Naive thymus-derived CD8-positive, alpha-beta T cell (primary cell): ENCODE data around the gene TRIM41. TPM values are rescaled to one million over a fixed set of nuclear protein-coding genes. Genes with fewer than 3 reads are reported as not detected.
A peak's percentile ranks its signal among the peaks of the same experiment; 100 is the strongest.
"Not testable (repeated sequence)": the region's sequence is repeated elsewhere in the genome, so short reads cannot be mapped to it uniquely, and the experiment has no call there.

ENCODE experiments used
- ATAC-seq, 2 donors: fragments of 150-1000 bp; cut with Tn5 transposase in 1 of 2; sonication (Bioruptor Pico), chemical (Tn5 transposase) in 1 of 2; 1 replicate in 1 of 2; 2 replicates in 1 of 2; pipeline ENCODE4 v1.10.0; 2021; ENCODE audit warnings: mild to moderate bottlenecking in 2 of 2, moderate library complexity in 2 of 2
- POLR2A ChIA-PET: fragments of 350-600 bp; sonication (Branson Sonifier 250); formaldehyde crosslinking; loops from one replicate; lab custom pipeline; 2021; ENCODE audit warnings: antibody characterized with exemption; lab: Charles Lee
- DNase-seq, 10 donors: peaks; one replicate each; pipeline versions ENCODE4 v3.0.0 to v3.0.0-alpha.2; 2020 to 2022
- H3K27ac Mint-ChIP-seq, 10 donors: one replicate each; pipeline ENCODE4 v1.8.0; 2020 to 2022; ENCODE audit warnings: mild to moderate bottlenecking in 10 of 10, mixed read lengths in 10 of 10, moderate library complexity in 4 of 10, inconsistent platforms in 1 of 10
- H3K27me3 Mint-ChIP-seq, 5 donors: one replicate each; pipeline ENCODE4 v1.8.0; 2021 to 2022; ENCODE audit warnings: mixed read lengths in 5 of 5
- H3K36me3 Mint-ChIP-seq, 3 donors: one replicate each; pipeline ENCODE4 v1.8.0; 2020 to 2022; ENCODE audit warnings: mixed read lengths in 3 of 3, mild to moderate bottlenecking in 2 of 3, inconsistent platforms in 1 of 3
- H3K4me1 Mint-ChIP-seq, 4 donors: one replicate each; pipeline ENCODE4 v1.8.0; 2021 to 2022; ENCODE audit warnings: mixed read lengths in 4 of 4
- H3K4me3 Mint-ChIP-seq, 10 donors: one replicate each; pipeline ENCODE4 v1.8.0; 2020 to 2022; ENCODE audit warnings: mild to moderate bottlenecking in 10 of 10, mixed read lengths in 10 of 10, moderate library complexity in 6 of 10, inconsistent platforms in 1 of 10
- H3K9me3 Mint-ChIP-seq, 9 donors: one replicate each; pipeline ENCODE4 v1.8.0; 2020 to 2022; ENCODE audit warnings: mixed read lengths in 9 of 9, mild to moderate bottlenecking in 3 of 9, inconsistent platforms in 1 of 9, moderate library complexity in 1 of 9
- microRNA-seq: library from miRNA; unstranded; fragments of <30 nt; microRNA quantifications from one replicate; pipeline ENCODE4 v1.2.0, GENCODE V29; 2022; ENCODE audit warnings: borderline microRNAs expressed
- polyA plus RNA-seq, 3 donors: library from polyadenylated mRNA; unstranded; fragments of 300-500 nt; fragmentation: Illumina TruSeq; gene quantifications; one replicate each; pipeline ENCODE4 v1.2.3, GENCODE V29; 2021
- total RNA-seq, 8 experiments: library from RNA in 2 of 8; stranded (reverse) in 2 of 8; gene quantifications; one replicate each; pipeline ENCODE4 v1.2.3 and lab custom pipeline; 2021 to 2026

Gene TRIM41
- total and polyA plus RNA-seq, 5 experiments from 2014 or later, result 1.1 to 40.7 (median 2.6) TPM

DNA sequence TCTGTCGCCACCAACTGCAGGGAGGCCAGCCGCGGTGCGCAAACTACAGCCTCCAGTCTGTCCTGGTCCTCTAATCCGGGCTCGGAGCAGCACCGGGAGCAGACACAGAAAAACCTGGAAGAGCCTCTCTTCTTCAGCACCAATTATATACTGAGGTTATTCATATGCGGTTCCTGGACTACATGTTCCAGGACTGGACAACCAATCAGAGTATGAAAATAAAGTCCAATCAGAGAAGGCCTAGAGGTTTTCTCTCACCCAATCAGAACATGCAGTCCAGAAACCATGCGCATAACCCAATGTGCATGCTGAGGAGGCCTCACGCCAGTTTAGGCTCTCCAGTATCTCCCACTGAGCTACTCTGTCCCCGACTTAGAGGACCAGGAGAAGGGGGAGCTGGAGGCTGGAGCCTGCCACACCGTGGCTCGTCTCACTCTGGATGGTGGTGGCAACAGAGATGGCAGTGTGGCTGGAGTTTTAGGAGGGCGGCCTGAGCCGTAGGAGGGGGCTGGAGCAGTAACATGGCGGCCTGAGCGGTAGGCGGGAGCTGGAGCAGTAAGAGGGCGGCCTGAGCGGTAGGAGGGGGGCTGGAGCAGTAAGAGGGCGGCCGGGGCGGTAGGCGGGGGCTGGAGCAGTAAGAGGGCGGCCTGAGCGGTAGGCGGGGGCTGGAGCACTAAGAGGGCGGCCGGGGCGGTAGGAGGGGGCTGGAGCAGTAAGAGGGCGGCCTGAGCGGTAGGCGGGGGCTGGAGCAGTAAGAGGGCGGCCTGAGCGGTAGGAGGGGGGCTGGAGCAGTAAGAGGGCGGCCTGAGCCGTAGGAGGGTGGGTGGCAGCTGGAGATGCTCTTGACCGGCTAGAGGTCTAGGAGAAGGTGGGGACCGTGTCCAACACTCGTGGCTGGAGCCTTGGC lies 58.2 kb downstream of the TRIM41 start:
- no peaks in the 10 kb centered on the region for H3K36me3 Mint-ChIP-seq
- POLR2A ChIA-PET, result no interaction called here
- ATAC-seq (no peak), DNase-seq (no peak)
- H3K4me3 Mint-ChIP-seq, result no peak overlapping the region
- peaks cover 0 to 6% (median 3%) of the 10 kb centered on the region in 4 donors for H3K4me1 Mint-ChIP-seq
- no peak overlapping the region for H3K27ac Mint-ChIP-seq
- no peaks in the 10 kb centered on the region for H3K27me3 Mint-ChIP-seq
- H3K9me3 Mint-ChIP-seq, result no peaks in the 10 kb centered on the region

- POLR2A ChIA-PET, result no interaction called here
- Mint-ChIP-seq H3K9me3 (no peaks in the 10 kb centered on the region), H3K36me3 (peaks cover 0 to 2% (median 0%) of the 10 kb centered on the region in 3 donors), H3K27me3 (no peaks in the 10 kb centered on the region), H3K4me3 (no peak overlapping the region), H3K27ac (no peak overlapping the region), H3K4me1 (peaks cover 2 to 6% (median 3%) of the 10 kb centered on the region in 4 donors)
- DNase-seq (no peak), ATAC-seq (no peak)
These were observed 58.9 kb downstream of the TRIM41 start for GRCh38 chr5:181281984-181282316.

DNA sequence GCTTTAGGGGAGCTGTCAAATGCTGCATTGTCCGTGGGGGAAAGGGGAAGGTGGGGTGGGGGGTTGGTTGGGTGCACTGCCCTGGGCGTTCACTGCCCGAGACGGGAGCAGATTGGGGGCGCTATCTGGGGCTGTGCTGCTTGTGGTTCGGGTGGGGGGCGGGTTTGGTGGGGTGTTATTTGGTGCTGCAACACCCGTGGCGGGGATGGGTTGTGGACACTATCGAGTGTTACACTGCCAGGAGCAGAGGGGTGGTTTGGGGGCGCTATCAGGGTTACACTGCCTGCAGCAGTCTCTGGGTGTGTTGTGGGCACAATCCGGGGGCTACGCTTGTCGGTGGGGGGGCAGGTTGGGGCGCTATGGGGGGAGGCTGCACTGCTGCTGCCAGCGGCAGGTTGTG lies 59.3 kb downstream of the TRIM41 start:
- H3K27ac Mint-ChIP-seq, H3K4me1 Mint-ChIP-seq, H3K36me3 Mint-ChIP-seq, POLR2A ChIA-PET, ATAC-seq, H3K27me3 Mint-ChIP-seq, H3K9me3 Mint-ChIP-seq, H3K4me3 Mint-ChIP-seq, DNase-seq: not testable (repeated sequence)

- DNase-seq, result no peak
- POLR2A ChIA-PET, result no interaction called here
- peaks cover 2 to 12% (median 5%) of the 10 kb centered on the region in 4 donors for H3K4me1 Mint-ChIP-seq
- H3K9me3 Mint-ChIP-seq, result no peaks in the 10 kb centered on the region
- no peak overlapping the region for H3K4me3 Mint-ChIP-seq
- H3K27me3 Mint-ChIP-seq, result no peaks in the 10 kb centered on the region
- ATAC-seq, result no peak
- peaks cover 0 to 3% (median 0%) of the 10 kb centered on the region in 3 donors for H3K36me3 Mint-ChIP-seq
- peak overlapping the region in 1 of 10 donors; percentile 68 for H3K27ac Mint-ChIP-seq
These were observed 59.8 kb downstream of the TRIM41 start for GRCh38 chr5:181282874-181283273.

GRCh38 chr5:181283347-181283746 lies 60.3 kb downstream of the TRIM41 start:
- POLR2A ChIA-PET, result no interaction called here
- Mint-ChIP-seq H3K27ac (peak overlapping the region in 2 of 10 donors; percentile 17 to 68), H3K36me3 (peaks cover 0 to 3% (median 0%) of the 10 kb centered on the region in 3 donors), H3K9me3 (no peaks in the 10 kb centered on the region), H3K4me1 (peaks cover 2 to 16% (median 5%) of the 10 kb centered on the region in 4 donors), H3K27me3 (no peaks in the 10 kb centered on the region), H3K4me3 (no peak overlapping the region)
- ATAC-seq (no peak), DNase-seq (no peak)

GRCh38 chr5:181283841-181284755 lies 61.0 kb downstream of the TRIM41 start:
- H3K36me3 Mint-ChIP-seq, H3K4me3 Mint-ChIP-seq, ATAC-seq, H3K9me3 Mint-ChIP-seq, H3K27me3 Mint-ChIP-seq, POLR2A ChIA-PET: not testable (repeated sequence)
- peaks cover 2 to 16% (median 5%) of the 10 kb centered on the region in 4 donors for H3K4me1 Mint-ChIP-seq
- peak in 1 of 10 donors; percentile 15 for DNase-seq
- peak overlapping the region in 5 of 10 donors; percentile 29 to 76 (median 68) for H3K27ac Mint-ChIP-seq

Small RNAs within 50 kb of the gene (microRNA-seq; reads per million reads assigned to microRNA genes)
- not detected for gene MIR4638

Other genes with a start within 250 kb of the TRIM41 start
- gene BTNL3, start 234.4 kb upstream of the TRIM41 start, total RNA-seq, result not detected
- gene BTNL3, start 234.4 kb upstream of the TRIM41 start, polyA plus RNA-seq, result not detected
- under 1 TPM; 0.25 to 0.42 TPM for gene BTNL9, start 183.0 kb upstream of the TRIM41 start, total RNA-seq
- not detected for gene BTNL9, start 183.0 kb upstream of the TRIM41 start, polyA plus RNA-seq
- not detected for gene OR2V1, start 92.1 kb upstream of the TRIM41 start, total RNA-seq
- not detected for gene OR2V1, start 92.1 kb upstream of the TRIM41 start, polyA plus RNA-seq
- gene OR2V2, start 75.7 kb upstream of the TRIM41 start, total RNA-seq, result not detected
- not detected for gene OR2V2, start 75.7 kb upstream of the TRIM41 start, polyA plus RNA-seq
- gene TRIM7, start 18.1 kb upstream of the TRIM41 start, total RNA-seq, result 1 to 10 TPM; 3.7 to 4.2 TPM
- under 1 TPM in 1 of 3 donors, not detected in 2; 0.40 TPM for gene TRIM7, start 18.1 kb upstream of the TRIM41 start, polyA plus RNA-seq
- 1,000 to 10,000 TPM; 2,236 to 2,371 TPM for gene RACK1, start 20.6 kb downstream of the TRIM41 start, total RNA-seq
- gene RACK1, start 20.6 kb downstream of the TRIM41 start, polyA plus RNA-seq, result 1,000 to 10,000 TPM; 2,449 to 2,566 (median 2,565) TPM
- 10 to 100 TPM; 62.7 to 64.2 TPM for gene TRIM52, start 37.9 kb downstream of the TRIM41 start, total RNA-seq
- 10 to 100 TPM; 23.6 to 36.3 (median 32.8) TPM for gene TRIM52, start 37.9 kb downstream of the TRIM41 start, polyA plus RNA-seq
- gene OR4F3, start 144.0 kb downstream of the TRIM41 start, total RNA-seq, result not detected
- not detected for gene OR4F3, start 144.0 kb downstream of the TRIM41 start, polyA plus RNA-seq